ENCODE data around the gene COL2A1. TPM values are rescaled to one million over a fixed set of nuclear protein-coding genes. Genes with fewer than 3 reads are reported as not detected.

Gene COL2A1
- total RNA-seq, 2 donors from 2014 or later, result 12.4 to 21.0 TPM

- TF ChIP-seq CTCF (conservative IDR thresholded peaks at IDR 0.05), result no peak
- Mint-ChIP-seq H3K4me3 (peak overlapping the region; percentile 56), H3K4me1 (peaks cover 26% of the 10 kb centered on the region), H3K27ac (no peak overlapping the region), H3K9me3 (no peaks in the 10 kb centered on the region), H3K27me3 (ENCODE audit: insufficient read depth) (peaks cover 98% of the 10 kb centered on the region), H3K36me3 (ENCODE audit: low read depth) (no peaks in the 10 kb centered on the region)
- no peaks in the 10 kb centered on the region for H3K9me3 ChIP-seq (ENCODE audit: control insufficient read depth, low read length)
- peaks cover 11% of the 10 kb centered on the region for H3K4me1 ChIP-seq (ENCODE audit: control insufficient read depth, insufficient read depth, low read length)
- H3K4me3 ChIP-seq (ENCODE audit: low read length), result peak overlapping the region; percentile 76
- no peak for DNase-seq
- H3K36me3 ChIP-seq (ENCODE audit: control insufficient read depth, insufficient read depth, low read length), result no peaks in the 10 kb centered on the region
- H3K27me3 ChIP-seq (ENCODE audit: control insufficient read depth, insufficient read depth, low read length, poor library complexity, severe bottlenecking), result peaks cover 94% of the 10 kb centered on the region
- no peak overlapping the region for H3K27ac ChIP-seq (ENCODE audit: low read depth, low read length)
- H3K9ac ChIP-seq (ENCODE audit: extremely low read depth, low read length, poor library complexity, severe bottlenecking), result no peak overlapping the region
These were observed 1.4 kb upstream of the COL2A1 start for GRCh38 chr12:48005750-48006021.

GRCh38 chr12:48005001-48005749 lies 899 bp upstream of the COL2A1 start:
- H3K4me1 ChIP-seq (ENCODE audit: control insufficient read depth, insufficient read depth, low read length), result peaks cover 11% of the 10 kb centered on the region
- Mint-ChIP-seq H3K9me3 (no peaks in the 10 kb centered on the region), H3K4me3 (peak overlapping the region; percentile 56), H3K27me3 (ENCODE audit: insufficient read depth) (peaks cover 98% of the 10 kb centered on the region), H3K27ac (no peak overlapping the region), H3K4me1 (peaks cover 29% of the 10 kb centered on the region), H3K36me3 (ENCODE audit: low read depth) (no peaks in the 10 kb centered on the region)
- peak overlapping the region; percentile 76 for H3K4me3 ChIP-seq (ENCODE audit: low read length)
- WGBS, 2 experiments (ENCODE audit: insufficient coverage in 1 of 2, insufficient read length in 1 of 2), result 3 to 15% methylated on average over 14 to 30 of the region's 30 CpGs
- no peaks in the 10 kb centered on the region for H3K9me3 ChIP-seq (ENCODE audit: control insufficient read depth, low read length)
- no peaks in the 10 kb centered on the region for H3K36me3 ChIP-seq (ENCODE audit: control insufficient read depth, insufficient read depth, low read length)
- H3K27ac ChIP-seq (ENCODE audit: low read depth, low read length), result peak overlapping the region; percentile 55
- H3K27me3 ChIP-seq (ENCODE audit: control insufficient read depth, insufficient read depth, low read length, poor library complexity, severe bottlenecking), result peaks cover 94% of the 10 kb centered on the region
- peak; percentile 90 for DNase-seq
- H3K9ac ChIP-seq (ENCODE audit: extremely low read depth, low read length, poor library complexity, severe bottlenecking), result peak overlapping the region; percentile 48
- no peak for TF ChIP-seq CTCF (conservative IDR thresholded peaks at IDR 0.05)

- H3K36me3 ChIP-seq (ENCODE audit: control insufficient read depth, insufficient read depth, low read length), result no peaks in the 10 kb centered on the region
- H3K4me3 Mint-ChIP-seq, result peak overlapping the region; percentile 56
- H3K9me3 Mint-ChIP-seq, result no peaks in the 10 kb centered on the region
- H3K9me3 ChIP-seq (ENCODE audit: control insufficient read depth, low read length), result no peaks in the 10 kb centered on the region
- DNase-seq, result peak; percentile 77
- peak overlapping the region; percentile 84 for H3K27ac ChIP-seq (ENCODE audit: low read depth, low read length)
- peak overlapping the region; percentile 76 for H3K4me3 ChIP-seq (ENCODE audit: low read length)
- peaks cover 29% of the 10 kb centered on the region for H3K4me1 Mint-ChIP-seq
- peaks cover 11% of the 10 kb centered on the region for H3K4me1 ChIP-seq (ENCODE audit: control insufficient read depth, insufficient read depth, low read length)
- H3K9ac ChIP-seq (ENCODE audit: extremely low read depth, low read length, poor library complexity, severe bottlenecking), result no peak overlapping the region
- 9 to 10% methylated on average over 20 to 38 of the region's 38 CpGs for WGBS, 2 experiments (ENCODE audit: insufficient coverage in 1 of 2, insufficient read length in 1 of 2)
- no peak overlapping the region for H3K27ac Mint-ChIP-seq
- peaks cover 98% of the 10 kb centered on the region for H3K27me3 Mint-ChIP-seq (ENCODE audit: insufficient read depth)
- H3K36me3 Mint-ChIP-seq (ENCODE audit: low read depth), result no peaks in the 10 kb centered on the region
- TF ChIP-seq CTCF (conservative IDR thresholded peaks at IDR 0.05), result no peak
- H3K27me3 ChIP-seq (ENCODE audit: control insufficient read depth, insufficient read depth, low read length, poor library complexity, severe bottlenecking), result peaks cover 94% of the 10 kb centered on the region
These were observed 837 bp downstream of the COL2A1 start for GRCh38 chr12:48003226-48004052.

Data from endodermal cell (in vitro differentiated cells).